Spleen (tissue), 7 donors: ENCODE data around the gene PEX11A.

ENCODE experiments used
- POLR2A ChIP-seq, 3 donors: fragments of 450-650 bp; IDR thresholded peaks; one replicate each; pipeline ENCODE4 v1.5.1; 2017; ENCODE audit warnings: antibody characterized with exemption in 3 of 3, mild to moderate bottlenecking in 1 of 3
- TF ChIP-seq, protein P1 (sequence below), 11 experiments: fragments of 200-600 bp in 7 of 11; fragments of 450-650 bp in 4 of 11; sonication (generic) in 4 of 11; IDR thresholded peaks in 8 of 11; conservative IDR thresholded peaks in 3 of 11; 1 replicate in 7 of 11; 2 replicates in 4 of 11; pipeline versions ENCODE4 v1.4.0 to v1.8.0; 2016 to 2021; ENCODE audit warnings: antibody characterized with exemption in 11 of 11, inconsistent platforms in 4 of 11, mild to moderate bottlenecking in 1 of 11
- donor health status: DM: no; HTN: no; CAD: no; lungs with moderate emphysema.
- donor health status: DM: no; HTN: no; CAD: no.
- donor health status: DM: no; HTN: no; CAD: no.

DNA sequence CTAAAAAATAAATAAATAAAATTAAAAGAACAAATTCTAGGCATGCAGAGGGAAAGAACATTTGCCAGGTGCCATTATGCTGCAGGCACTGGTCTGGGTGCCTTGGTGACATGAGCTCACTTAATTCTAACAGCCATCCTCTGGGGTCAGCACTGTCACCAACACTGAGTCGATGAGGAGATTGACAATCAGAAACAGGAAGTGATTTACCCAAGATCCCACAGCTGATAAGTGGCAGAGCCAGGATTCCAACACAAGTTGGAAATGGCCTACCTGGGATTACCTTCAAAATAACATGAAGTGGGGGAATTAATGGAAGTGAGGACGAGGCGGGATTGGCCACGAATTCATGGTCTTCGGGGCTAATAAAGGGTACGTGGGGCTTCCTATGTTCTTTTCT is 14.9 kb downstream of the PEX11A start:
- no peak for TF ChIP-seq POLR2A (IDR thresholded peaks at IDR 0.05)
- TF ChIP-seq, protein P1, sequence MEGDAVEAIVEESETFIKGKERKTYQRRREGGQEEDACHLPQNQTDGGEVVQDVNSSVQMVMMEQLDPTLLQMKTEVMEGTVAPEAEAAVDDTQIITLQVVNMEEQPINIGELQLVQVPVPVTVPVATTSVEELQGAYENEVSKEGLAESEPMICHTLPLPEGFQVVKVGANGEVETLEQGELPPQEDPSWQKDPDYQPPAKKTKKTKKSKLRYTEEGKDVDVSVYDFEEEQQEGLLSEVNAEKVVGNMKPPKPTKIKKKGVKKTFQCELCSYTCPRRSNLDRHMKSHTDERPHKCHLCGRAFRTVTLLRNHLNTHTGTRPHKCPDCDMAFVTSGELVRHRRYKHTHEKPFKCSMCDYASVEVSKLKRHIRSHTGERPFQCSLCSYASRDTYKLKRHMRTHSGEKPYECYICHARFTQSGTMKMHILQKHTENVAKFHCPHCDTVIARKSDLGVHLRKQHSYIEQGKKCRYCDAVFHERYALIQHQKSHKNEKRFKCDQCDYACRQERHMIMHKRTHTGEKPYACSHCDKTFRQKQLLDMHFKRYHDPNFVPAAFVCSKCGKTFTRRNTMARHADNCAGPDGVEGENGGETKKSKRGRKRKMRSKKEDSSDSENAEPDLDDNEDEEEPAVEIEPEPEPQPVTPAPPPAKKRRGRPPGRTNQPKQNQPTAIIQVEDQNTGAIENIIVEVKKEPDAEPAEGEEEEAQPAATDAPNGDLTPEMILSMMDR (IDR thresholded peaks at IDR 0.05 in 8 of 11, conservative IDR thresholded peaks at IDR 0.05 in 3 of 11) = no peak
